Right cardiac atrium (tissue), 5 donors: ENCODE data around the gene GPC5. TPM values are rescaled to one million over a fixed set of nuclear protein-coding genes. Genes with fewer than 3 reads are reported as not detected.
A peak's percentile ranks its signal among the peaks of the same experiment; 100 is the strongest.

Experiments used
- ATAC-seq, 2 donors: fragments of 200-7000 bp; cut with Tn5 transposase; one replicate each; pipeline versions ENCODE4 v1.8.0 to v1.9.1; 2020; ENCODE audit warnings: moderate library complexity in 2 of 2, mild to moderate bottlenecking in 1 of 2
- DNase-seq, 3 donors: peaks; one replicate each; pipeline ENCODE4 v3.0.0-alpha.2; 2020
- H3K27ac ChIP-seq: one replicate; pipeline ENCODE4 v1.5.1; 2013; ENCODE audit warnings: mild to moderate bottlenecking, low read length, control low read depth, moderate library complexity
- H3K27me3 ChIP-seq: one replicate; pipeline ENCODE4 v1.6.1; 2013; ENCODE audit not compliant: control insufficient read depth, insufficient read depth
- H3K4me1 ChIP-seq: one replicate; pipeline ENCODE4 v1.6.1; 2013; ENCODE audit warnings: low read length; ENCODE audit not compliant: control insufficient read depth, insufficient read depth
- H3K4me3 ChIP-seq: one replicate; pipeline ENCODE4 v1.5.1; 2013; ENCODE audit warnings: low read length, control low read depth
- H3K9me3 ChIP-seq: one replicate; pipeline ENCODE4 v1.6.1; 2013; ENCODE audit warnings: low read length; ENCODE audit not compliant: control insufficient read depth
- WGBS: extraction: QIAGEN DNeasy Blood & Tissue Kit; methylation state at CpG from one replicate; pipeline ENCODE4 v1.1.7; 2013; 5-methylcytosine and 5-hydroxymethylcytosine counted together
- intact Hi-C, 4 donors: fragments of 100-400 bp; cut with DNase I; formaldehyde crosslinking; loops; one replicate each; pipeline versions ENCODE4 v1.11.0 to v1.14.0; 2022 to 2023
- polyA plus RNA-seq: library from polyadenylated mRNA; stranded (reverse); fragments of 200-250 nt; gene quantifications from one replicate; pipeline ENCODE4 v1.2.3, GENCODE V29; 2013
- total RNA-seq, 4 donors: library from RNA; stranded (reverse); fragmentation: NEBNext Ultra II Directional; extraction: Animal tissue kit (Norgen Biotek cat#: 25700); gene quantifications; one replicate each; pipeline ENCODE4 v1.2.1, GENCODE V29; 2021
- donor health status: healthy with polysubstance abuse.
- donor health status: DM: no; HTN: yes; CAD: no.
- donor health status: DM: no; HTN: no; CAD: no.
- donor health status: DM: no; HTN: yes; CAD: no; lungs with severe emphysema.
- donor health status: DM: yes; HTN: yes; CAD: no.

GPC5 gene
- total and polyA plus RNA-seq, 5 donors, result 0.99 to 4.3 (median 2.6) TPM

DNA sequence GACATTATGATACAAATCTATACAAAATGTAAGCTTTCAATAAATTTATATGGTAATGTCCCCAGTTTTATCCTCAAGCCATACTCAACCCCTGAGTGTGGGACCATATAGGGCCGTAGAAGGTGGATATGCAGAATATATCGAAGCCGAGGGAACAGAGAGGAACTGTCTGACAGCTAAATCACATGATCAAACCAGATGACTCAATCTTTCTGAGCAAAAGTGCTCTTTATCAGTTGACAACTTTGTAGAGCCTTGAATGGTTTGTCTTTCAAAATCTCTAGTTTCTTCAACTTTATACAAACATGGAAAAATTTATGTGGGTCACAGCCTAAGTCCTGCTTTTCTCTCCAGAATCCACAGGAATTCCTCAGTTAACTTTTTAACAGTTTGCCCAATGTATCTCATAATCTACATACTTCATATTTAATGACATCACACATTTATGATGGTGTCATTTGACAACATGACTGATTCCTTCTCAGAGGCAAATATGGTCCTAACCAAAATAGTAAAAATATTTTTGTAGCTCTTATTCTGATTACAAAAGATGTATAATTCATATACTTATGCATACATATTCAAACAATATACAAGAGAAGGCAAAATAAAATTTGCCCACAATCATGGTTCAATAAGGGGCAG lies 1155.2 kb downstream of the GPC5 start:
- intact Hi-C loops, result no loop called here
- DNase-seq, result no peak
- Histone ChIP-seq H3K27ac (no peak overlapping the region), H3K27me3 (no peaks in the 10 kb centered on the region), H3K4me1 (no peaks in the 10 kb centered on the region), H3K4me3 (no peak overlapping the region), H3K9me3 (no peaks in the 10 kb centered on the region)
- no peak for ATAC-seq
- 94% methylated on average over 3 of the region's 3 CpGs for WGBS

DNA sequence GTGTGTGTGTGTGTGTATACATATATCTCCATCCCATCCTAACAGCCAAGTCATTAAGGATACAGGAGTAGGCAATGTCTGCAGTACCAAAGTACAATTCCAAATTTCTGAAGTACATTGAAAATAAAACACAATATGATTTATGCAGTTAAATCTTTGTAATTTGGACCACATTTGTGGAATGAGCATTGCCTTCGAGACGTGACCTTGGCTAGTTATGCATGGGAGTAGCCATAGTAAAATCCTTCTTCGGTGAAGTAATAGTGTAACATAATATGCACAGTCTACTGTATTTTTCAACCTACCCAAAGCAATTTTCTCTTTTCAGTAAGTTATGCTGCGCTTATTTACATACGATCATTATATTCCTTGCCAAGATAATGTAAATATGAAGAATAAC lies 1162.5 kb downstream of the GPC5 start:
- intact Hi-C loops, result no loop called here
- DNase-seq, result no peak
- WGBS, result 61% methylated on average over 5 of the region's 5 CpGs

DNA sequence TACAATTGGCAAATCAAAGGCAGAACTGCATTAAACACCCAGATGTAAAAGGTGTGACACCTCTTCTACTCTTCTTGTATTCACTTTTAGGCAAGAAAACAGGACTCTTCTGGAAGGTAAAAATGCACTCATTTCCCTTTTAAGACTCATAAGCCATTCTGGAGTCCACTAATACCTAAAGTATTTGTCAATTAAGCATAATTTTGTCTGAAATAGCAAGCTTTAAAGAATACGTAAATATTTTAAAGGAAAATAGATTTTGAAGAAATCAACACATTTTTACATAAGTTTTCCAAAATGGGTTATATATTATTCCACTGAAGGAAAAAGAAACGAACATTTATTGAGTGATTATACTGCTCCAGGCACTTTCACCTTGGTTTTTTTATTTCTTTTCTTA lies 1166.5 kb downstream of the GPC5 start:
- 80% methylated on average over 2 of the region's 2 CpGs for WGBS
- Histone ChIP-seq H3K9me3 (no peaks in the 10 kb centered on the region), H3K27ac (no peak overlapping the region), H3K27me3 (no peaks in the 10 kb centered on the region), H3K4me3 (no peak overlapping the region), H3K4me1 (no peaks in the 10 kb centered on the region)
- intact Hi-C loops, result no loop called here
- DNase-seq, result no peak
- no peak for ATAC-seq

More for the DNA sequence above, 1162.5 kb downstream of the GPC5 start:
- Histone ChIP-seq H3K27me3 (no peaks in the 10 kb centered on the region), H3K9me3 (no peaks in the 10 kb centered on the region), H3K4me3 (no peak overlapping the region), H3K4me1 (no peaks in the 10 kb centered on the region), H3K27ac (no peak overlapping the region)
- ATAC-seq, result no peak

DNA sequence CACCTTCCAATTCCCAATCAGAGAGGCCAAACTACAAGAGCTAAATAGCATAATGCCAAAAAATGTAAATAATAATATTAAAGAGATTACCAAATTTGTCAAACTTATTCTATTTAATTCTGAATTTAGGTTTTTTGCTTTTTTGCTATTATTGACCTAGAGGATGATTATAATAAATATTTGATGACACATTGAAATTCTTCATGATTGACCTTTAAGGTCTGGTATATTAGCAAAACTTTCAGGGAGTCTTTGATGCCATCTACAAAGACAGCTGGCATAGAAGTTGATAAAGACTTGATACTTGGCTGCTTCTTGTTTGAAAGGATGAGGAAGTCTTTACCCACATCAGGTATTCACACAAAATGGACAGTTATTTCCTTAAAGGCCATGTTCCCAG lies 1168.3 kb downstream of the GPC5 start:
- H3K27ac ChIP-seq, result no peak overlapping the region
- H3K27me3 ChIP-seq, result no peaks in the 10 kb centered on the region
- ATAC-seq (no peak), DNase-seq (no peak)
- intact Hi-C loops, result no loop called here
- H3K9me3 ChIP-seq, result no peaks in the 10 kb centered on the region
- no peak overlapping the region for H3K4me3 ChIP-seq
- H3K4me1 ChIP-seq, result no peaks in the 10 kb centered on the region

DNA sequence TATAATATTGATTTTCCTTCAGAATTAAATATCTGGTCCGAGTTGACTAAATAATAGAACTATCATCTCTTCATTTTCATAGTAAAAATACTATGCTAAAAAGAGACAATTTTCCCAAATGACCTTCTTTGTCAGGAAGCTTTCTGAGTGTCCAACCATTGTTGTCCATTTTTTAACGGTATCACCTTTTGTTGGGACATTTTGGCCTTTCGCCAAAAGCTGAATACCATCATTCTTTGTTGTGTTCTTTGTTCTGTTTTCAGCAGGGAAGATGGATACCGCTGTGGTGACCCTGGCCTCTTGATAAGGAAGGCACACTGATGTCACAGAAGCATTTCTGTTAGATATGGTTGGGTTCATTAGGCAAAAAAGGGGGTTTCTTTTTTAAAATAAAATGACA lies 1173.8 kb downstream of the GPC5 start:
- Histone ChIP-seq H3K27ac (no peak overlapping the region), H3K4me1 (no peaks in the 10 kb centered on the region), H3K27me3 (no peaks in the 10 kb centered on the region), H3K9me3 (no peaks in the 10 kb centered on the region), H3K4me3 (no peak overlapping the region)
- no peak for DNase-seq
- intact Hi-C loops, result no loop called here
- ATAC-seq, result no peak
- WGBS, result 48% methylated on average over 4 of the region's 4 CpGs

DNA sequence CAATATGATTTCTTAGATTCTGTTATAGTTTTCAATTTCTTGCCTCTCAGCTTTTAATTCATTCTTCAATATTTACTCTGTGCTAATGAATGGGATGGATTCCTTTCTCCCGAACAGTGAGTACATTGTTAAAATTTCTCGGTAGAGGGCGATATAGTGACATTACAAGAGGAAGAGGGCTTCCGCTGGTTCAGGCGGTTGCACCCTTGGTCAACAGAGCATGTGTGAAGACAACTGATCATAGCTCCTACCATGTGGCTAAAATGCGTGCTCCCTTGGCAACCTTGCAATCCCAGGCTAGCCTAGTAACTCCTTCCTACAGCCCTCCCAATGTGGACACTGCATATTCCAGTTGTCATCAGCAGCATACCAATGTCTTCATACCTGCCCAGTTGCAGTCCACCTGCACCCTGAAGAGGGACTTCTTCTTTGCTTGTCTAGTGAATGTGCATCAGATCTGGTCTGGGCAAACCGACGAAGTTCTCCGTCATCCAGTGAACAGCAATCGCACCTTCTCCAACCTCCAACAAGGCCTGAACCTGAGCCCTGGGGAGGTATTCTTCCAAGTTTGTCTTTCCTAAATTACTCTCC lies 1175.1 kb downstream of the GPC5 start:
- WGBS, result 58% methylated on average over 10 of the region's 10 CpGs
- intact Hi-C loops, result no loop called here
- H3K27ac ChIP-seq, result no peak overlapping the region

DNA sequence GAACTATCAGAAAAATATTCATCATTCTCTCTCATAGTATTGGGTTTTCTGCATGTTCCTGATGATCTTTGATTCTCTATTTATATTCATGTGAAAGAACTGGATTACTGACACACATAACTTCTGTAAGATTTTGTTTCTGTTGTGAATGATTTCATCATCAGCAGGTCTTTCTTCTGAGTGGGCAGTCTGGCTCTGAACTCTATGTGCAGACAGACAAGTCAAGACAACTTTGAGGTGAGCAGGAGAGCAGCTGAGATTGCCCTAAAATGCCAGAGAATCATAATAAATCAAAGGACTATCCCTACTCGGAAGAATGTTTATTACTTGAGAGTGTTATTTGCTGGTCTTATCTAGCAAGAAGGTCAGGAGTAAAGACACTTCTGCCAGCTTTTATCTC lies 1176.1 kb downstream of the GPC5 start:
- H3K27ac ChIP-seq, result no peak overlapping the region
- H3K9me3 ChIP-seq, result no peaks in the 10 kb centered on the region
- DNase-seq, result no peak
- H3K4me3 ChIP-seq, result no peak overlapping the region
- 43% methylated on average over 1 of the region's 1 CpG for WGBS
- intact Hi-C loops, result no loop called here
- ATAC-seq, result no peak
- H3K27me3 ChIP-seq, result no peaks in the 10 kb centered on the region
- H3K4me1 ChIP-seq, result no peaks in the 10 kb centered on the region

More for the DNA sequence above, 1175.1 kb downstream of the GPC5 start:
- DNase-seq, result peak in 2 of 3 donors; percentile 21 to 44
- Histone ChIP-seq H3K9me3 (no peaks in the 10 kb centered on the region), H3K4me3 (no peak overlapping the region), H3K27me3 (no peaks in the 10 kb centered on the region), H3K4me1 (no peaks in the 10 kb centered on the region)
- ATAC-seq, result no peak

DNA sequence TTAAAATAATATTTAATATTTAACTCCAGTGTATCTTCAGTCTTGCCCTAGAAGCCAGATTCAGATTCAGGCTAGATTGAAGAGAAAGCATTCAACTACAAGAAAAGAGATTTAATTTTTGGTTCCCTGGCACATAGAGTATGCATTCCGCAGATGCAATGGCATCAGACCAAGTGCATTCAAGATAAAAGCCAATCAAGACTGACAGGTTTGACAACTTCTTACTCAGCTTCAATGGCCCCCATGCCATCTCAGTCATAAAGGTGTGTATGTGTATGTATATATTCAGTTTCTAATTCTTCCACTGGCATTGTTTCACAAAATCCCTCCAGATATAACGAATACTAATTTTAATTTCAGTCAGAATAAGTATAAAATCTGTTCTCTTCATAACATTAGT lies 1177.4 kb downstream of the GPC5 start:
- intact Hi-C loops, result no loop called here
- no peak overlapping the region for H3K4me3 ChIP-seq
- no peak overlapping the region for H3K27ac ChIP-seq
- no peaks in the 10 kb centered on the region for H3K4me1 ChIP-seq
- no peaks in the 10 kb centered on the region for H3K9me3 ChIP-seq
- WGBS, result 79% methylated on average over 2 of the region's 2 CpGs
- DNase-seq, result no peak
- no peak for ATAC-seq
- no peaks in the 10 kb centered on the region for H3K27me3 ChIP-seq

DNA sequence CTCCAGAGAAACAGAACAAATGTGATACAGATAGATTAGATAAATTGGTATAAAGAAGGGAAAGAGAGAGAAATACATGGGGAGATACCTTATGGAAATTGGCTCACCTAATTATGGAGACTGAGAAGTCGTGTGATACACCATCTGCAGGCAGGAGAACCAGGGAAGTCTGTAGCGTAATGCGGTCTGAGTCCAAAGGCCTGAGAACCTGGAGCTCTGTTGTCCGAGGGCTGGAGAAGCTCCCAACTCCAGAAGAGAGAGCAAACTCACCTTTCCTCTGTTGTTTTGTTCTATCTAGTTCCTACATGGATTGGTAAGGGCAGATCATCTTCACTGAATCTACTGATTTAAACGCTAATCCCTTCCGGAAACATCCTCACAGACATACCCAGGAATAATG lies 1179.9 kb downstream of the GPC5 start:
- no peak overlapping the region for H3K4me3 ChIP-seq
- no peaks in the 10 kb centered on the region for H3K27me3 ChIP-seq
- intact Hi-C loops, result no loop called here
- WGBS, result 92% methylated on average over 6 of the region's 6 CpGs
- no peaks in the 10 kb centered on the region for H3K4me1 ChIP-seq
- H3K27ac ChIP-seq, result no peak overlapping the region
- DNase-seq (no peak), ATAC-seq (no peak)
- H3K9me3 ChIP-seq, result no peaks in the 10 kb centered on the region

DNA sequence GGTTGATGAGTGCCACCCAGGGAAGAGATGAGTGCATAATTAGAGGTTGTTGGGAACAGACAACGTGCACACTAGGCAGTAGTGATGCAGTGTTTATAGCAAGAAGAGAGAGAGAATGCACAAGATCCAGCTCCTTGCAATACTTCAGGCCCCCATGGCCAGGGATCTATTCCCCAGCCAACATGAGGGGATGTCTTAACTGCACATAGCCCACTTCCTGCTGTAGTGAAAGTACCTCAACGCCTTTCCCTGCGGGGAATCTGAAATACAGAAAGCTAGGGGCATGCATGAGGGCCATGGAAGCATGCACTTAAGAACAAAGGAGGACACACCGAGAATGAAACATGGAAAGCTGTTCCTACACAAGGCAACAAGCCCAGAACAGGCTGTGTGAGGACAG lies 1191.5 kb downstream of the GPC5 start:
- ATAC-seq (no peak), DNase-seq (no peak)
- Histone ChIP-seq H3K9me3 (no peaks in the 10 kb centered on the region), H3K27ac (no peak overlapping the region), H3K4me1 (no peaks in the 10 kb centered on the region), H3K4me3 (no peak overlapping the region), H3K27me3 (no peaks in the 10 kb centered on the region)
- intact Hi-C loops, result no loop called here
- WGBS, result 79% methylated on average over 4 of the region's 4 CpGs

DNA sequence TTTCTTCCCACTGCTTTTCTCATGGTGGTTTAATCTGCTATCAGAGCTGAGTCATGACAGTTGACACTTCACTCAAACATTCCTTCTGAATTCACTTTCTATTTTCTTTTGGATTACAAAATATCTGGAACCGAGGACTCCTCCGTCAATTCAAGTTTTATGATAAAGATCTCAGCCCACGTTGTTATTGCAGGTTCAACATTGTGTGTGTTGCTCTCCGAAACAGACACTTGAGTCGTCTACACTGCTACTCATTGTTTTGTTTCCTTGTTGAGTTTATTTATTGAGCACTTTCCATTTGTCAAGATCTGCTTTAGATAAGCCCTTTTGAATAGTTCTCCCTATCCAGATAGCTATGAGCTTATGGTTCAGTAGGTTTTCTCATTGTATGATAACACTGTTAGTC lies 1192.1 kb downstream of the GPC5 start:
- H3K27me3 ChIP-seq, result no peaks in the 10 kb centered on the region
- intact Hi-C loops, result no loop called here
- H3K27ac ChIP-seq, result no peak overlapping the region
- DNase-seq (no peak), ATAC-seq (no peak)
- H3K4me3 ChIP-seq, result no peak overlapping the region
- H3K9me3 ChIP-seq, result no peaks in the 10 kb centered on the region
- WGBS, result 35% methylated on average over 5 of the region's 5 CpGs
- no peaks in the 10 kb centered on the region for H3K4me1 ChIP-seq

DNA sequence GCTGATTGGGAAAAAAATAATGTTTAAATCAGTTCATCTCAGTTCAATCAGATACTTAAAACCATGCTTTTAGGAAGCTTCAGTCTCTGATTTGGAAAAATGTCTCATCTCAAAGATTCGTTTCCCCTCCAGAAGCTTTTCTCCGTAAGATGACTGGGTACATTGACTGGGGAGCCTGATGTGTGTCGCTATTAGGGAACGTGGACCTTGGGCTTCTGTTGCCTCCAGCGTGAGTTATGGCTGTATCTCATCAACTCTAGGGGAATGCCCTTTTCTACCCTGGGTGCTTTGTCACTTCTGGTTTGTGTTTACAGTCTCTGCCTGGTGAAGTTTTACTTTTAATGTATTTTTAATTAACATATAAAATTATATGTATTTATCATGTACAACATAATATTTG lies 1192.7 kb downstream of the GPC5 start:
- no peak for ATAC-seq
- H3K9me3 ChIP-seq, result no peaks in the 10 kb centered on the region
- DNase-seq, result no peak
- intact Hi-C loops, result no loop called here
- no peak overlapping the region for H3K4me3 ChIP-seq
- WGBS, result 66% methylated on average over 5 of the region's 5 CpGs
- H3K27me3 ChIP-seq, result no peaks in the 10 kb centered on the region
- no peak overlapping the region for H3K27ac ChIP-seq
- no peaks in the 10 kb centered on the region for H3K4me1 ChIP-seq
